SK-N-DZ (cell line): ENCODE data around the gene TSEN54.

Source experiments
- DNase-seq: peaks from one replicate; pipeline ENCODE4 v3.0.0-alpha.2; 2015; ENCODE audit warnings: low spot score

Gene TSEN54

GRCh38 chr17:75542728-75543336 lies 26.5 kb downstream of the TSEN54 start:
- DNase-seq, result no peak

GRCh38 chr17:75544250-75544649 lies 27.9 kb downstream of the TSEN54 start:
- no peak for DNase-seq

- DNase-seq, result no peak
Observed at GRCh38 chr17:75546181-75546580, 29.9 kb downstream of the TSEN54 start.

- no peak for DNase-seq
Observed at GRCh38 chr17:75547091-75547490, 30.8 kb downstream of the TSEN54 start.

GRCh38 chr17:75548813-75549212 lies 32.5 kb downstream of the TSEN54 start:
- DNase-seq, result no peak

- DNase-seq, result no peak
Observed at GRCh38 chr17:75549246-75550138, 33.2 kb downstream of the TSEN54 start.

- no peak for DNase-seq
Observed at GRCh38 chr17:75550139-75550465, 33.8 kb downstream of the TSEN54 start.

GRCh38 chr17:75551266-75551665 lies 34.9 kb downstream of the TSEN54 start:
- no peak for DNase-seq

- no peak for DNase-seq
Observed at GRCh38 chr17:75552425-75553294, 36.3 kb downstream of the TSEN54 start.

- DNase-seq, result no peak
Observed at GRCh38 chr17:75553295-75554110, 37.2 kb downstream of the TSEN54 start.

GRCh38 chr17:75555679-75556153 lies 39.4 kb downstream of the TSEN54 start:
- no peak for DNase-seq

GRCh38 chr17:75557075-75557851 lies 40.9 kb downstream of the TSEN54 start:
- DNase-seq, result no peak

GRCh38 chr17:75557852-75558665 lies 41.7 kb downstream of the TSEN54 start:
- DNase-seq, result no peak

- DNase-seq, result no peak
Observed at GRCh38 chr17:75558666-75559530, 42.6 kb downstream of the TSEN54 start.

GRCh38 chr17:75559958-75560533 lies 43.7 kb downstream of the TSEN54 start:
- no peak for DNase-seq

- no peak for DNase-seq
Observed at GRCh38 chr17:75561927-75562603, 45.7 kb downstream of the TSEN54 start.

GRCh38 chr17:75563063-75563758 lies 46.9 kb downstream of the TSEN54 start:
- DNase-seq, result no peak
